HepG2 (cell line): ENCODE measurements around the gene EXPH5.

ENCODE experiments used
- ARID2 ChIP-seq: sonication (generic); formaldehyde crosslinking; IDR thresholded peaks from 2 replicates; pipeline ENCODE4 v1.8.1; 2022; ENCODE audit warnings: mild to moderate bottlenecking, missing genetic modification reagents, borderline replicate concordance
- ZNF350 ChIP-seq: sonication (generic); formaldehyde crosslinking; IDR thresholded peaks from 2 replicates; pipeline ENCODE4 v1.4.0; 2020; ENCODE audit warnings: mild to moderate bottlenecking, low read depth, missing genetic modification reagents, borderline replicate concordance
- ZNF75D ChIP-seq: sonication (generic); formaldehyde crosslinking; IDR thresholded peaks from 2 replicates; pipeline ENCODE4 v1.8.1; 2023; ENCODE audit warnings: missing genetic modification reagents, mild to moderate bottlenecking, borderline replicate concordance

- TF ChIP-seq ZNF350 (CRISPR knock-in tag) = no peak
- no peak for TF ChIP-seq ARID2 (CRISPR knock-in tag)
- no peak for TF ChIP-seq ZNF75D (CRISPR knock-in tag)
Measured at GRCh38 chr11:108486828-108487227, 106.7 kb downstream of the EXPH5 start.
